ENCODE results near the gene SMAD2.

GRCh38 chr18:47968721-47969120 is 38.3 kb upstream of the SMAD2 start:
- TF ChIP-seq POLR2A (IDR thresholded peaks at IDR 0.05; ENCODE audit: low read depth, low read length), result no peak
- no peak for TF ChIP-seq TAF1 (IDR thresholded peaks at IDR 0.05; ENCODE audit: borderline replicate concordance, low read depth, low read length)
